ENCODE results near the gene RPS15. TPM values are rescaled to one million over a fixed set of nuclear protein-coding genes. Genes with fewer than 3 reads are reported as not detected.

The RPS15 gene
- total RNA-seq, 1 donor from 2014 or later, result 1,918 TPM

- TF ChIP-seq CTCF (IDR thresholded peaks at IDR 0.05), result no peak
- TF ChIP-seq EZH2phosphoT487 (IDR thresholded peaks at IDR 0.05), result no peak
- no peak for TF ChIP-seq EZH2 (IDR thresholded peaks at IDR 0.05)
- Mint-ChIP-seq H3K9me3 (no peaks in the 10 kb centered on the region), H3K4me3 (no peak overlapping the region), H3K27me3 (ENCODE audit: insufficient read depth, low read depth) (peaks cover 2% of the 10 kb centered on the region), H3K4me1 (peaks cover 52% of the 10 kb centered on the region), H3K27ac (no peak overlapping the region), H3K36me3 (peaks cover 12% of the 10 kb centered on the region)
- no peak for DNase-seq (ENCODE audit: low spot score)
- Histone ChIP-seq H3K4me3 (no peak overlapping the region), H3K36me3 (no peaks in the 10 kb centered on the region), H3K4me1 (peaks cover 23% of the 10 kb centered on the region), H4K20me1 (ENCODE audit: low read depth) (peaks cover 96% of the 10 kb centered on the region), H3F3A (ENCODE audit: low read depth) (peaks cover 24% of the 10 kb centered on the region), H3K9me3 (ENCODE audit: low read depth) (no peaks in the 10 kb centered on the region), H3K79me2 (ENCODE audit: low read depth) (peaks cover 99% of the 10 kb centered on the region), H3K27me3 (no peaks in the 10 kb centered on the region), H3K9ac (no peak overlapping the region), H3K27ac (no peak overlapping the region), H2AFZ (replicated peaks) (no peak overlapping the region), H3K4me2 (no peak overlapping the region)
These were observed 25.8 kb upstream of the RPS15 start for GRCh38 chr19:1412323-1412923.

- Histone ChIP-seq H2AFZ (replicated peaks) (no peak overlapping the region), H4K20me1 (ENCODE audit: low read depth) (peaks cover 100% of the 10 kb centered on the region), H3K9ac (no peak overlapping the region), H3K27ac (peak overlapping the region; percentile 14), H3K4me1 (peaks cover 23% of the 10 kb centered on the region), H3K4me2 (no peak overlapping the region), H3K36me3 (no peaks in the 10 kb centered on the region), H3K27me3 (no peaks in the 10 kb centered on the region), H3K4me3 (no peak overlapping the region), H3K9me3 (ENCODE audit: low read depth) (no peaks in the 10 kb centered on the region), H3K79me2 (ENCODE audit: low read depth) (peaks cover 100% of the 10 kb centered on the region), H3F3A (ENCODE audit: low read depth) (peaks cover 24% of the 10 kb centered on the region)
- no peak for DNase-seq (ENCODE audit: low spot score)
- H3K4me3 Mint-ChIP-seq, result no peak overlapping the region
- peaks cover 2% of the 10 kb centered on the region for H3K27me3 Mint-ChIP-seq (ENCODE audit: insufficient read depth, low read depth)
- no peak overlapping the region for H3K27ac Mint-ChIP-seq
- peaks cover 55% of the 10 kb centered on the region for H3K4me1 Mint-ChIP-seq
- H3K36me3 Mint-ChIP-seq, result peaks cover 17% of the 10 kb centered on the region
- H3K9me3 Mint-ChIP-seq, result no peaks in the 10 kb centered on the region
- TF ChIP-seq EZH2phosphoT487 (IDR thresholded peaks at IDR 0.05), result no peak
- TF ChIP-seq EZH2 (IDR thresholded peaks at IDR 0.05), result no peak
- no peak for TF ChIP-seq CTCF (IDR thresholded peaks at IDR 0.05)
These were observed 25.0 kb upstream of the RPS15 start for GRCh38 chr19:1412995-1413800.

GRCh38 chr19:1416014-1416841, 22.0 kb upstream of the RPS15 start:
- Histone ChIP-seq H3K4me3 (no peak overlapping the region), H3K4me1 (peaks cover 9% of the 10 kb centered on the region), H3K9ac (no peak overlapping the region), H3F3A (ENCODE audit: low read depth) (peaks cover 24% of the 10 kb centered on the region), H3K9me3 (ENCODE audit: low read depth) (no peaks in the 10 kb centered on the region), H3K27me3 (no peaks in the 10 kb centered on the region), H3K79me2 (ENCODE audit: low read depth) (peaks cover 90% of the 10 kb centered on the region), H3K4me2 (peak overlapping the region; percentile 26), H2AFZ (replicated peaks) (no peak overlapping the region), H3K36me3 (no peaks in the 10 kb centered on the region), H3K27ac (no peak overlapping the region), H4K20me1 (ENCODE audit: low read depth) (peaks cover 94% of the 10 kb centered on the region)
- Mint-ChIP-seq H3K4me1 (peaks cover 36% of the 10 kb centered on the region), H3K27me3 (ENCODE audit: insufficient read depth, low read depth) (peaks cover 2% of the 10 kb centered on the region), H3K36me3 (peaks cover 20% of the 10 kb centered on the region), H3K27ac (peak overlapping the region; percentile 74), H3K4me3 (peak overlapping the region; percentile 79), H3K9me3 (no peaks in the 10 kb centered on the region)
- no peak for DNase-seq (ENCODE audit: low spot score)
- TF ChIP-seq EZH2 (IDR thresholded peaks at IDR 0.05), result no peak
- TF ChIP-seq EZH2phosphoT487 (IDR thresholded peaks at IDR 0.05), result no peak
- no peak for TF ChIP-seq CTCF (IDR thresholded peaks at IDR 0.05)

All from neural progenitor cell (in vitro differentiated cells).